ENCODE results near the gene NXPH1.

Gene NXPH1

DNA sequence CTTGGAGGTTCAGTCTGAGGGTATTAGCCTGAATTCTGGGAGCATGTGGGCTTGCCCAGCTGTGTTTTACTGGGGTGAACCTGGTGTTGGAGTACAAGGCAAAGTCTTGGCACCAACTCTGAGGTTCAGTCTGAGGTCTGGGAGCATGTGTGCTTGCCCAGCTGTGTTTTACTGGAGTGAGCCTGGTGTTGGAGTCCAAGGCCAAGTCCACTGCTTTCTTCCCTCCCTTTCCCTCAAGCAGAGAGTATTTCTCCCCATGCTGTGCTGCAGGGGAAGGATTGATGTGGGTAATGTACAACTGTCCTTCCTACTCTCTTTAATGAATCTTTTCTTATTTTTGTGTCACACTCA is 236.1 kb downstream of the NXPH1 start:
- no peak for DNase-seq (ENCODE audit: extremely low read depth, low read depth)
- no peak for TF ChIP-seq CTCF (IDR thresholded peaks at IDR 0.05; ENCODE audit: low read depth, low read length)

GRCh38 chr7:8684426-8684825 is 251.0 kb downstream of the NXPH1 start:
- TF ChIP-seq CTCF (IDR thresholded peaks at IDR 0.05; ENCODE audit: low read depth, low read length), result no peak
- no peak for DNase-seq (ENCODE audit: extremely low read depth, low read depth)

- TF ChIP-seq CTCF (IDR thresholded peaks at IDR 0.05; ENCODE audit: low read depth, low read length), result no peak
- DNase-seq (ENCODE audit: extremely low read depth, low read depth), result no peak
Measured at GRCh38 chr7:8699875-8700624, 266.6 kb downstream of the NXPH1 start.

- TF ChIP-seq CTCF (IDR thresholded peaks at IDR 0.05; ENCODE audit: low read depth, low read length), result no peak
- DNase-seq (ENCODE audit: extremely low read depth, low read depth), result no peak
Measured at GRCh38 chr7:8702807-8703206, 269.4 kb downstream of the NXPH1 start.

DNA sequence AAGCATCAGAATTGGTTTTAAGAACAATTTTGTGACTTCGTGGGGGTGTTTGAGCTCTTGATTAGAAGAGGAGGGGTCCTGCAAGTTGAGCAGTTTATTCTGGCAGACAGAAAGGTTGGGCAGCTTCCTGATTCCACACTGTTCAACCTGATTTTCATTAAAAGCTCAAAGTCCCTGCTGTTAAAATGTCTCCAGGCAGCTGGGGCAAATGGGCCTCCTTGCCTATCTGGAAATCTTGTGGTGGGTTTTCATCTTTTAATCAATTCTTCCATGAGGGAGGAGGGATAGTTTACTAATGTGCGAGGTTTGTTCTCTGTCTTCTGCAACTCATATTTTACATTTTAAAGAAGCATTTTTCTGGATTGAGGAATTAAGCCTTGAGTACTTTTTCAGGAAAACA is 276.7 kb downstream of the NXPH1 start:
- DNase-seq (ENCODE audit: extremely low read depth, low read depth), result no peak
- TF ChIP-seq CTCF (IDR thresholded peaks at IDR 0.05; ENCODE audit: low read depth, low read length), result no peak

DNA sequence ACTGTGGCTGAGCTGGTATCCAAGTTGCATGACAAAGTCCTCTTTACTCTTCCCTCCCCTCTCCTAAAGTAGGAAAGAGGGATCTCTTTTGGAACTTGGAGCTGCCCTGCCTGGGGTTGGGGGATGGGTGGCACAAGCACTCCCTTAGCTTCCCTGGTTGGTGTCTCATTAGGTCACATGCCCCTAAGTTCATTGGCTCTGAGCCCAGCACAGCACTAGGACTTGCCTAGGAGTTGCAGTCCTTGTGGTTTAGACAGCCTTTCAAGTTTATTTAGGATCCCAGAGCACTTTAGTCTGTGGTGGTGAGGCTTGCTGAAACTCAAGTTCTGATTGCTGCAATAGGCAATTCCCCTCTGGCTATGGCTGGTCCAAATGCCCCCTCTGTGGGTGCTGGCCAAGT is 281.4 kb downstream of the NXPH1 start:
- no peak for DNase-seq (ENCODE audit: extremely low read depth, low read depth)
- TF ChIP-seq CTCF (IDR thresholded peaks at IDR 0.05; ENCODE audit: low read depth, low read length), result no peak

- no peak for TF ChIP-seq CTCF (IDR thresholded peaks at IDR 0.05; ENCODE audit: low read depth, low read length)
- DNase-seq (ENCODE audit: extremely low read depth, low read depth), result no peak
Measured at GRCh38 chr7:8719102-8719501, 285.7 kb downstream of the NXPH1 start.

All from AG09319 (cell line).